Measurements from ENCODE around the gene CAAP1.

Gene CAAP1

DNA sequence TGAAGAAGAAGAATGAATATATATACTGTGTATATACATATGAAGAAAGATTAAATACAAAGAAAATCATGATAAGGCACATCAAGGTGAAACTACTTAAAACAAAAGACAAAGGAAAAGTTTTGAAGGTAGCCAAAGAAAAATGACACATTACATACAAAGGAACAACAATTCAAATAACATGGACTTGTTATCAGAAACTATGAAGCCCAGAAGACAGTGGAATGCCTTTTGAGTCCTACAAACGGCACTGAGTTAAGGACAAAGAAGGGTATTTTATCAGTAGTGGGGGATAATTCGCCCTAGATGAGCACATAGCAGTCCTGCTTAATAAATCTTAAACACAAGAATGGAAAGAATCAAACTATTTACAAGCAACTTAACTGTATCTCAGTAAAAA lies 77.8 kb downstream of the CAAP1 start:
- no peak overlapping the region for H3K4me3 ChIP-seq (ENCODE audit: low read depth in 1 of 2, low read length in 2 of 2)
- H3K27me3 ChIP-seq (ENCODE audit: control insufficient read depth in 1 of 2, insufficient read depth in 2 of 2, low read length in 2 of 2) = no peaks in the 10 kb centered on the region
- no peaks in the 10 kb centered on the region for H3K9me3 ChIP-seq (ENCODE audit: low read length)
- H3K4me1 ChIP-seq (ENCODE audit: insufficient read depth, low read length) = no peaks in the 10 kb centered on the region
- H3K9ac ChIP-seq (ENCODE audit: low read length) = no peak overlapping the region
- H3K36me3 ChIP-seq (ENCODE audit: insufficient read depth, low read length) = no peaks in the 10 kb centered on the region
- no peak overlapping the region for H3K27ac ChIP-seq (ENCODE audit: low read depth, low read length)

- Histone ChIP-seq H3K9ac (ENCODE audit: low read length) (no peak overlapping the region), H3K4me3 (ENCODE audit: low read depth in 1 of 2, low read length in 2 of 2) (no peak overlapping the region)
Measured at GRCh38 chr9:26813247-26813646, 79.4 kb downstream of the CAAP1 start.

GRCh38 chr9:26812217-26812616 lies 80.4 kb downstream of the CAAP1 start:
- no peaks in the 10 kb centered on the region for H3K4me1 ChIP-seq (ENCODE audit: insufficient read depth, low read length)
- H3K4me3 ChIP-seq (ENCODE audit: low read depth in 1 of 2, low read length in 2 of 2) = no peak overlapping the region
- H3K9me3 ChIP-seq (ENCODE audit: low read length) = no peaks in the 10 kb centered on the region
- no peak overlapping the region for H3K9ac ChIP-seq (ENCODE audit: low read length)
- no peaks in the 10 kb centered on the region for H3K27me3 ChIP-seq (ENCODE audit: control insufficient read depth in 1 of 2, insufficient read depth in 2 of 2, low read length in 2 of 2)
- no peaks in the 10 kb centered on the region for H3K36me3 ChIP-seq (ENCODE audit: insufficient read depth, low read length)
- H3K27ac ChIP-seq (ENCODE audit: low read depth, low read length) = no peak overlapping the region

More at GRCh38 chr9:26813247-26813646, 79.4 kb downstream of the CAAP1 start:
- H3K27ac ChIP-seq (ENCODE audit: low read depth, low read length) = no peak overlapping the region
- no peaks in the 10 kb centered on the region for H3K9me3 ChIP-seq (ENCODE audit: low read length)
- H3K27me3 ChIP-seq (ENCODE audit: control insufficient read depth in 1 of 2, insufficient read depth in 2 of 2, low read length in 2 of 2) = no peaks in the 10 kb centered on the region
- H3K36me3 ChIP-seq (ENCODE audit: insufficient read depth, low read length) = no peaks in the 10 kb centered on the region
- no peaks in the 10 kb centered on the region for H3K4me1 ChIP-seq (ENCODE audit: insufficient read depth, low read length)

GRCh38 chr9:26811106-26811505 lies 81.5 kb downstream of the CAAP1 start:
- no peak overlapping the region for H3K9ac ChIP-seq (ENCODE audit: low read length)
- no peaks in the 10 kb centered on the region for H3K36me3 ChIP-seq (ENCODE audit: insufficient read depth, low read length)
- no peak overlapping the region for H3K27ac ChIP-seq (ENCODE audit: low read depth, low read length)
- no peaks in the 10 kb centered on the region for H3K4me1 ChIP-seq (ENCODE audit: insufficient read depth, low read length)
- H3K4me3 ChIP-seq (ENCODE audit: low read depth in 1 of 2, low read length in 2 of 2) = no peak overlapping the region
- no peaks in the 10 kb centered on the region for H3K9me3 ChIP-seq (ENCODE audit: low read length)
- H3K27me3 ChIP-seq (ENCODE audit: control insufficient read depth in 1 of 2, insufficient read depth in 2 of 2, low read length in 2 of 2) = no peaks in the 10 kb centered on the region

GRCh38 chr9:26809795-26810194 lies 82.8 kb downstream of the CAAP1 start:
- Histone ChIP-seq H3K4me1 (ENCODE audit: insufficient read depth, low read length) (no peaks in the 10 kb centered on the region), H3K27ac (ENCODE audit: low read depth, low read length) (no peak overlapping the region), H3K4me3 (ENCODE audit: low read depth in 1 of 2, low read length in 2 of 2) (no peak overlapping the region), H3K9me3 (ENCODE audit: low read length) (no peaks in the 10 kb centered on the region), H3K27me3 (ENCODE audit: control insufficient read depth in 1 of 2, insufficient read depth in 2 of 2, low read length in 2 of 2) (no peaks in the 10 kb centered on the region), H3K36me3 (ENCODE audit: insufficient read depth, low read length) (no peaks in the 10 kb centered on the region), H3K9ac (ENCODE audit: low read length) (no peak overlapping the region)

DNA sequence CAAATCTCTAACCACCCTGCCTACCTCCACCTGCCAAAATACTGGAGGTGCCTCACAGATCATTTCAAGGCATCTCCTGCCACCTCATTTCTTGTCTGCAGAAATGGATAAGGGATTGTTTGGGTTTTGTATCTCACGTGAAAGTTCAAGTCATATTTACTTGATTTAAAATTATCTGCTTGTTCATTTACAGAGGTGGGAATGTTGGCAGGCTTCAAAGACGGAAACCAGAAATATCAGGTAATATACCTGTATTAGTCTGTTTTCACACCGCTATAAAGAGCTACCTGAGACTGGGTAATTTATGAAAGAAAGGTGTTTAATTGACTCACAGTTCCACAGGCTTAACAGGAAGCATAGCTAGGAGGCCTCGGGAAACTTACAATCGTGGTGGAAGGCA lies 85.4 kb downstream of the CAAP1 start:
- Histone ChIP-seq H3K4me1 (ENCODE audit: insufficient read depth, low read length) (no peaks in the 10 kb centered on the region), H3K9me3 (ENCODE audit: low read length) (no peaks in the 10 kb centered on the region)

DNA sequence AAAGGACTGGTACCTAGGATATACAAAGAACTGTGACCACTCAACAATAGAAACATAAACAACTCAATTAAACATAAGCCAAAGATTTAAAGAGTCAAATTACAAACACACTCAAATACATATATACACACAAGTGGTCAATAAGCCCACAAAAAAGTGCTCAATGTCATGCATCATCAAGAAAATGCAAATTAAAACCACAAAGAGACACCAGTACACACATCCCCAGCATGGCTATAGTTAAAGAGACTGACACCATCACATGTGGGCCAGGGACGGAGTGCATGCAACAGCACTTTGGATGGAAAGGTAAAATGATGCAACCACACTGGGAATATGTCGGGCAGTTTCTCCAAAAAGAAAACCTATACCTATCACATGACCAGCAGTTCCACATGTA lies 89.7 kb downstream of the CAAP1 start:
- no peaks in the 10 kb centered on the region for H3K27me3 ChIP-seq (ENCODE audit: control insufficient read depth in 1 of 2, insufficient read depth in 2 of 2, low read length in 2 of 2)
- H3K4me1 ChIP-seq (ENCODE audit: insufficient read depth, low read length) = no peaks in the 10 kb centered on the region
- no peak overlapping the region for H3K9ac ChIP-seq (ENCODE audit: low read length)
- H3K4me3 ChIP-seq (ENCODE audit: low read depth in 1 of 2, low read length in 2 of 2) = no peak overlapping the region
- H3K27ac ChIP-seq (ENCODE audit: low read depth, low read length) = no peak overlapping the region
- no peaks in the 10 kb centered on the region for H3K36me3 ChIP-seq (ENCODE audit: insufficient read depth, low read length)
- H3K9me3 ChIP-seq (ENCODE audit: low read length) = no peaks in the 10 kb centered on the region

More for the DNA sequence above, 85.4 kb downstream of the CAAP1 start:
- H3K4me3 ChIP-seq (ENCODE audit: low read depth in 1 of 2, low read length in 2 of 2) = no peak overlapping the region
- no peaks in the 10 kb centered on the region for H3K27me3 ChIP-seq (ENCODE audit: control insufficient read depth in 1 of 2, insufficient read depth in 2 of 2, low read length in 2 of 2)
- no peaks in the 10 kb centered on the region for H3K36me3 ChIP-seq (ENCODE audit: insufficient read depth, low read length)
- no peak overlapping the region for H3K9ac ChIP-seq (ENCODE audit: low read length)
- no peak overlapping the region for H3K27ac ChIP-seq (ENCODE audit: low read depth, low read length)

- no peaks in the 10 kb centered on the region for H3K36me3 ChIP-seq (ENCODE audit: insufficient read depth, low read length)
- H3K4me3 ChIP-seq (ENCODE audit: low read depth in 1 of 2, low read length in 2 of 2) = no peak overlapping the region
- no peaks in the 10 kb centered on the region for H3K27me3 ChIP-seq (ENCODE audit: control insufficient read depth in 1 of 2, insufficient read depth in 2 of 2, low read length in 2 of 2)
- no peak overlapping the region for H3K9ac ChIP-seq (ENCODE audit: low read length)
- H3K27ac ChIP-seq (ENCODE audit: low read depth, low read length) = no peak overlapping the region
- H3K9me3 ChIP-seq (ENCODE audit: low read length) = no peaks in the 10 kb centered on the region
- H3K4me1 ChIP-seq (ENCODE audit: insufficient read depth, low read length) = no peaks in the 10 kb centered on the region
Measured at GRCh38 chr9:26801772-26802171, 90.8 kb downstream of the CAAP1 start.

GRCh38 chr9:26800322-26800721 lies 92.3 kb downstream of the CAAP1 start:
- Histone ChIP-seq H3K9ac (ENCODE audit: low read length) (no peak overlapping the region), H3K27me3 (ENCODE audit: control insufficient read depth in 1 of 2, insufficient read depth in 2 of 2, low read length in 2 of 2) (no peaks in the 10 kb centered on the region), H3K4me1 (ENCODE audit: insufficient read depth, low read length) (no peaks in the 10 kb centered on the region), H3K4me3 (ENCODE audit: low read depth in 1 of 2, low read length in 2 of 2) (no peak overlapping the region), H3K36me3 (ENCODE audit: insufficient read depth, low read length) (no peaks in the 10 kb centered on the region), H3K27ac (ENCODE audit: low read depth, low read length) (no peak overlapping the region), H3K9me3 (ENCODE audit: low read length) (no peaks in the 10 kb centered on the region)

- Histone ChIP-seq H3K4me1 (ENCODE audit: insufficient read depth, low read length) (no peaks in the 10 kb centered on the region), H3K36me3 (ENCODE audit: insufficient read depth, low read length) (no peaks in the 10 kb centered on the region), H3K27ac (ENCODE audit: low read depth, low read length) (no peak overlapping the region), H3K27me3 (ENCODE audit: control insufficient read depth in 1 of 2, insufficient read depth in 2 of 2, low read length in 2 of 2) (no peaks in the 10 kb centered on the region), H3K9ac (ENCODE audit: low read length) (no peak overlapping the region), H3K4me3 (ENCODE audit: low read depth in 1 of 2, low read length in 2 of 2) (no peak overlapping the region), H3K9me3 (ENCODE audit: low read length) (no peaks in the 10 kb centered on the region)
Measured at GRCh38 chr9:26791274-26791673, 101.3 kb downstream of the CAAP1 start.
